ENCODE data around the gene TMEM141.
A peak's percentile ranks its signal among the peaks of the same experiment; 100 is the strongest.
"Not testable (repeated sequence)": the region's sequence is repeated elsewhere in the genome, so short reads cannot be mapped to it uniquely, and the experiment has no call there.

The TMEM141 gene

DNA sequence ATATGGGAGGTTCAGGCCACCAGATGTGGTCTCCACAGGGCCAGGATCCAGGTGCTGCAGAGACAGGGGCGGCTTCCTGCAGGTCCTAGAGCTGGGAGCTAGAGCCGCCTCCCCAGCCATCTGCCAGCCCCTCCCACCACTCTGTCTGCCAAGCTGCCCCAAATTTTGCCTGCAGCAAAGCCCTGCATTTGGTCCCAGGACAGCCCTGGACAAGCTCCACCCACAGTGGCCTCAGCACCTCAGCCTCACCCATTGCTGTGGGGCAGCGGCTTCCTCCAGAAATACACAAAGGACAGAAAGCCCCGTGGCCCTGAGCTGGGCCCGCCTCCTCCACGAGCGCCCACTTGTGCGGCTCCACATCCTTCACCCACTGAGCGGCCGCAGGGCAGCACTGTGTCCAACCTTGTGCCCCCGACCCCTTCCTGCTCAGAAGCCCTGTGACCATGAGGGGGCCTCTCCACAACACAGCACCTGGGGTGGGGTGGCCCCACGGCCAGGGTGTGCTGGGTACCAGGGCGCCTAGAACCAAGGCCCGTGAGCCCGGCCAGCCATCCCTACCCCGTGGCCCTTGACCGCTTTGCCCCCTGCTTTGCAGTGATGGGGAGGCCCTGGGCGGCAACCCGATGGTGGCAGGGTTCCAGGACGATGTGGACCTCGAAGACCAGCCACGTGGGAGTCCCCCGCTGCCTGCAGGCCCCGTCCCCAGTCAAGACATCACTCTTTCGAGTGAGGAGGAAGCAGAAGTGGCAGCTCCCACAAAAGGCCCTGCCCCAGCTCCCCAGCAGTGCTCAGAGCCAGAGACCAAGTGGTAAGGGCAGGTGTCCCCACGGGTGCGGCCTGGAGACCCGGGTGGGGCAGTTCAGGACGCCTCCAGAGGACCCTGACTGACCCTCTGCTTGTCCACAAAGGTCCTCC lies 47.4 kb downstream of the TMEM141 start:
- Histone ChIP-seq H3K36me3 (ENCODE audit: insufficient read depth, low read length) (no peaks in the 10 kb centered on the region), H2AFZ (ENCODE audit: low read length, unreplicated experiment) (no peak overlapping the region), H3K4me3 (ENCODE audit: low read depth, low read length) (no peak overlapping the region), H3K79me2 (ENCODE audit: control insufficient read depth, insufficient read depth, low read length, unreplicated experiment) (no peaks in the 10 kb centered on the region), H3K4me1 (ENCODE audit: control insufficient read depth, insufficient read depth, low read length, unreplicated experiment) (peaks cover 20% of the 10 kb centered on the region), H3K27ac (ENCODE audit: low read depth, low read length) (no peak overlapping the region), H3K27me3 (ENCODE audit: insufficient read depth, low read length) (no peaks in the 10 kb centered on the region)

DNA sequence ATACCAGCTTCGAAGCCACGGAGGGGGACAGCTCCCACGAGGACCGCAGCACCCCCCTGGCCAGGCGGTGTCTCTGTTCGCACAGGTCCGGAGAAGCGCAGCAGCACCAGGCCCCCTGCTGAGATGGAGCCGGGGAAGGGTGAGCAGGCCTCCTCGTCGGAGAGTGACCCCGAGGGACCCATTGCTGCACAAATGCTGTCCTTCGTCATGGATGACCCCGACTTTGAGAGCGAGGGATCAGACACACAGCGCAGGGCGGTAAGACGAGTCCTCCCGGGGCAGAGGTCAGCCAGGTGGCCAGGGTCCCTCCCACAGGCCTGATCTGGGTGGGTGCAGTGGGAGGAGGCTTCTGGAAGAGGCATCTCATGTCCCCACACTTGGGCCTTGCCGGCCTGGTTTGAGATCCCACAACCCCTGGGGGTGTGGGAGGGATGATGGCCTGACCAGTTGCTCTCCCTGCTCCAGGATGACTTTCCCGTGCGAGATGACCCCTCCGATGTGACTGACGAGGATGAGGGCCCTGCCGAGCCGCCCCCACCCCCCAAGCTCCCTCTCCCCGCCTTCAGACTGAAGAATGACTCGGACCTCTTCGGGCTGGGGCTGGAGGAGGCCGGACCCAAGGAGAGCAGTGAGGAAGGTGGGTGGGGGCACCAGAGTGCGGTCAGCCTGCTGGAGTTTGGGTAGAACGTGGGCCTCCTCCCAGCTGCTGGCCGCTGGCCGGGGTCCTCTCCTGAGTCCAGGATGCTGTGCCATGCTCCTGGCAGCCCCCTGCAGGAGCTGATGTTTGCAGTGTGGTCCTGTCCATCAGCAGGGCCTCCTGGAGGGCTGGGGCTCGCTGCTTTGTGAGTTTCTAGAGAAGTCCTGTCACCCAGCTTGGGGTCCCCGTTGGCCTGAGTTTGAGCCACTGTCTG lies 48.3 kb downstream of the TMEM141 start:
- H3K27me3 ChIP-seq (ENCODE audit: insufficient read depth, low read length): no peaks in the 10 kb centered on the region
- H3K4me3 ChIP-seq (ENCODE audit: low read depth, low read length): no peak overlapping the region
- no peak overlapping the region for H3K27ac ChIP-seq (ENCODE audit: low read depth, low read length)
- no peak overlapping the region for H2AFZ ChIP-seq (ENCODE audit: low read length, unreplicated experiment)
- H3K36me3 ChIP-seq (ENCODE audit: insufficient read depth, low read length): no peaks in the 10 kb centered on the region
- H3K79me2 ChIP-seq (ENCODE audit: control insufficient read depth, insufficient read depth, low read length, unreplicated experiment): no peaks in the 10 kb centered on the region
- peaks cover 20% of the 10 kb centered on the region for H3K4me1 ChIP-seq (ENCODE audit: control insufficient read depth, insufficient read depth, low read length, unreplicated experiment)

DNA sequence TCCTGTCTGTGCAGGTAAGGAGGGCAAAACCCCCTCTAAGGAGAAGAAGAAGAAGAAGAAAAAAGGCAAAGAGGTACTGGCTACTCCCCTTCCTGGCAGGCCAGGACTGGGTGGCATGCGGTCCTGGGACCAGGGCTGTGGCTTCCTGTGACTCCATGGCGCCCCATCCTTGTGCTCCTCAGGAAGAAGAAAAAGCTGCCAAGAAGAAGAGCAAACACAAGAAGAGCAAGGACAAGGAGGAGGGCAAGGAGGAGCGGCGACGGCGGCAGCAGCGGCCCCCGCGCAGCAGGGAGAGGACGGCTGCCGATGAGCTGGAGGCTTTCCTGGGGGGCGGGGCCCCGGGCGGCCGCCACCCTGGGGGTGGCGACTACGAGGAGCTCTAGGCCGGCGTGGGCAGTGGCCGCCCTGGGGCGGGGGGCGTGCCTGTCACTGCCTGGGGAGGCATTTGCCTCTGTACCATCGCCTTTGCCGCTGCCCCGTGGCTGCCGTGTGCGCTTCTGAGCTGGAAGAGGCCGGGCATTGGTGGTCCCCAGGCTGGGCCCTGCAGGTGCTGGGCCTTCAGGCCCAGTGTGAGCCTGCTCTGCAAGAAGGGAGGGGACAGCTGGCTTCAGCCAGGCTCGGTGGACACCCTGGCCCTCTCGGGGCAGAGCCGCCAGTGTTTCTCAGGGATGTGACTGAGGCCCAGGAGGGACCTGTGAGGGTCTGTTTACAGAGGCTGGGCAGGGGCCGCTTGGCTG lies 49.2 kb downstream of the TMEM141 start:
- Histone ChIP-seq H3K27ac (ENCODE audit: low read depth, low read length) (no peak overlapping the region), H3K4me1 (ENCODE audit: control insufficient read depth, insufficient read depth, low read length, unreplicated experiment) (peaks cover 20% of the 10 kb centered on the region)

DNA sequence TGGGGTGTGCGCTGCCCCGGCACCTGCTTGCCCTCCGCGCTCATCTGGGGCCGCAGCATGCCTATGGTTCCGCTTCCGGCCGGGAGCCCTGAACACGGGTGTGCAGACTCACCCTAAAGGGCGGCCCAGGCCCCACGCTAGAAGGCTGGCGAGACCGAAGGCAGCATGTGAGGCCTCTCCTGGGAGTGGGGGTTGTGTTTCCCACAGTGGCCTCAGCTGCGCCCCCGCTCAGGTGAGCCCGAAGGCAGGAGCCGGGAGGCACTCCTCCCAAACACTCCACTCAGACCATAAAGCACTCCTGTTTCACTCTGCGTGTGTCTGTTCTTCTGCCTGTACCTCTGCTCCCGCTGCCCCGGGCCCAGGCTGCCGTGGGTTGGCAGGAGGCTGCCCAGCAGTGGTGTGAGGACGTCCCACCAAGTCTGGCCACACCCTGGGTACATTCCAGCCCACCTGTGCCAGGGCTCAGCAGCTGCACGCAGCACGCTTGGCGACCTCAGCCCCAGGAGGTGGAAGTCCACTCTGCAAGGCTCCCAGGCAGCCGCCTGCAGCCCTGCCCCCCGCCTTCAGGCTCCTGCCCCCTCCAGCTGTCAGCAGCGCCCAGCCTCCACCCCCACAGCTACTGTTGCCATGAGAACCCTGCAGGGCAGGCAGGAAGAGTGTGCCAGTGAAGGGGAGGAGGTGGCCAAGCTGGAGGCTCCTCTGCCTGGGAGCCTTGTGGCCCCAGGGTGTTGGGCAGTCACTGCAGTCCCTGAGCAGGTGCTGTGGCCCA lies 49.9 kb downstream of the TMEM141 start:
- peaks cover 20% of the 10 kb centered on the region for H3K4me1 ChIP-seq (ENCODE audit: control insufficient read depth, insufficient read depth, low read length, unreplicated experiment)
- no peak overlapping the region for H2AFZ ChIP-seq (ENCODE audit: low read length, unreplicated experiment)
- no peak overlapping the region for H3K4me3 ChIP-seq (ENCODE audit: low read depth, low read length)
- H3K79me2 ChIP-seq (ENCODE audit: control insufficient read depth, insufficient read depth, low read length, unreplicated experiment): no peaks in the 10 kb centered on the region
- H3K27me3 ChIP-seq (ENCODE audit: insufficient read depth, low read length): peaks cover 9% of the 10 kb centered on the region; the same call in 1 of the 2 replicates
- no peaks in the 10 kb centered on the region for H3K36me3 ChIP-seq (ENCODE audit: insufficient read depth, low read length)
- no peak overlapping the region for H3K27ac ChIP-seq (ENCODE audit: low read depth, low read length)

More for the DNA sequence above, 49.2 kb downstream of the TMEM141 start:
- Histone ChIP-seq H3K36me3 (ENCODE audit: insufficient read depth, low read length) (no peaks in the 10 kb centered on the region), H3K79me2 (ENCODE audit: control insufficient read depth, insufficient read depth, low read length, unreplicated experiment) (no peaks in the 10 kb centered on the region), H3K4me3 (ENCODE audit: low read depth, low read length) (no peak overlapping the region), H3K27me3 (ENCODE audit: insufficient read depth, low read length) (peaks cover 2% of the 10 kb centered on the region; the same call in 1 of the 2 replicates), H2AFZ (ENCODE audit: low read length, unreplicated experiment) (no peak overlapping the region)

GRCh38 chr9:136841646-136842379 lies 50.7 kb downstream of the TMEM141 start:
- H3K4me1 ChIP-seq (ENCODE audit: control insufficient read depth, insufficient read depth, low read length, unreplicated experiment): peaks cover 20% of the 10 kb centered on the region

GRCh38 chr9:136842380-136842948 lies 51.3 kb downstream of the TMEM141 start, which contains the start of gene AJM1:
Gene AJM1, plus strand, starts transcription at chr9:136842478. Its CDS starts 1,937 bp downstream, at chr9:136844415.
- H3K4me1 ChIP-seq (ENCODE audit: control insufficient read depth, insufficient read depth, low read length, unreplicated experiment): peaks cover 20% of the 10 kb centered on the region
- H3K79me2 ChIP-seq (ENCODE audit: control insufficient read depth, insufficient read depth, low read length, unreplicated experiment); H3K36me3 ChIP-seq (ENCODE audit: insufficient read depth, low read length); H3K27ac ChIP-seq (ENCODE audit: low read depth, low read length); H2AFZ ChIP-seq (ENCODE audit: low read length, unreplicated experiment); H3K27me3 ChIP-seq (ENCODE audit: insufficient read depth, low read length): not testable (repeated sequence)
- peak within 1 kb of the TSS; percentile 56 for H3K4me3 ChIP-seq (ENCODE audit: low read depth, low read length)

More at GRCh38 chr9:136841646-136842379, 50.7 kb downstream of the TMEM141 start:
- not testable (repeated sequence) for H2AFZ ChIP-seq (ENCODE audit: low read length, unreplicated experiment); H3K79me2 ChIP-seq (ENCODE audit: control insufficient read depth, insufficient read depth, low read length, unreplicated experiment); H3K27ac ChIP-seq (ENCODE audit: low read depth, low read length); H3K4me3 ChIP-seq (ENCODE audit: low read depth, low read length); H3K27me3 ChIP-seq (ENCODE audit: insufficient read depth, low read length); H3K36me3 ChIP-seq (ENCODE audit: insufficient read depth, low read length)

All from ACC112 (cell line).